Islet precursor cell (in vitro differentiated cells): ENCODE results near the gene FOXB1.

Source experiments
- DNase-seq: peaks from one replicate; pipeline ENCODE4 v3.0.0-alpha.2; 2018

Gene FOXB1

DNA sequence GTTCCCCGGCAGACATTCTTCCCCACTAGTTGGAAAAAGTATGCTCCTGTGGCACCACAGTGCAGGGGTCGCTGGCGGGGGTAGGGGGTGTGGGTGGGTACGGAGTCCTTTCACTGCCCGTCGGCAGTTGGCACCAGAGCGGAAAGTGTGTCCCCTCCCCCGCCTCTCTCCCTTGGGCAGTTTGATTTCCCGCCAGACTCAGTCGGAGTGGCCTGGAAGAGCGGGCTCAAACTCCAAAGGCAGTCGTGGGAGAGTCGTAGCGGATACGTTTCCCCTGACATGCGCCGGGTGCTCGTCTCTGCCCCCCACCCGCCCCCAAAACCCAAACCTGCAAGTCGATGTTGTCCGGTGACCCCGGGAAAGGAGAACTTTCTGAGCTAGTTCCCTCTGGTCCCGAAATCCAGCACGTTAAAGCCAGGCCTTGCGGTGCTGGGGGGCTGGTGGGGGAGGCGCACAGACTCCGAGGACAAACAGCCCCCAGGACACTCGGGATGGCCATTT is 4.4 kb upstream of the FOXB1 start:
- DNase-seq = peak; percentile 53

DNA sequence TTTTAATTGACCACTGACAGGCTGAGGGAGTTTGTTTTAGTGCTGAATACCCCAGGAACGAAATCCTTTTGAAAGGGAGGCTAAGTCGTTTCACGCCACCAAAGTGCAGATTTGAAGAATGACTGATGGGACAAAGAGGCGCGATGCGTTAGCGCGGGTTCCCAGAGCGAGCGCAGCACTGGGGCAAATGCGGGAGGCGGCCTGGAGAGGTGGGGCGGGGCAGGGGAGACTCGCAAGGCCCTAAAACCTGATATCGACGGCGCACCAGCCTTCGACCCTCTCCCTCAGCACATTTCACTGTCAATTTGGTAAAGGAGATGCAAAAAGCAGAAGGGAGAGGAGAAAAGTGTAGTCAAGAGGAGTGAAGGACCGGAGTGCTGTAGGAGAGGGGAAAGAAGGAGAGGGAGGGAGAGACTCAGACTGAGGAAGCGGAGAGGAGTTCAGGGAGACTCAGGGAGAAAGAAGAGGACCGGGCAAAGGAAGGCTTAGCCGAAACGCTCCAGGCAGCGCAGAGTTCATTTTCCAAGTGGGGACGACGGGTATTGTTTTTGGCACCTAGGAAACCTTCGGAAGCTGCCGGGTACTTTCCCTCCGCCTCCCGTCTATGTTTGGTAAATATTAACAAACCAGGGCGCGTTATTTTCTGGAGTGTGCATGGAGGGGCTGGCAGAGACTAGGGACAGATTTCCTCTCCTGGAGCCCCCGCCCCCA is 3.8 kb upstream of the FOXB1 start:
- peak; percentile 54 for DNase-seq

DNA sequence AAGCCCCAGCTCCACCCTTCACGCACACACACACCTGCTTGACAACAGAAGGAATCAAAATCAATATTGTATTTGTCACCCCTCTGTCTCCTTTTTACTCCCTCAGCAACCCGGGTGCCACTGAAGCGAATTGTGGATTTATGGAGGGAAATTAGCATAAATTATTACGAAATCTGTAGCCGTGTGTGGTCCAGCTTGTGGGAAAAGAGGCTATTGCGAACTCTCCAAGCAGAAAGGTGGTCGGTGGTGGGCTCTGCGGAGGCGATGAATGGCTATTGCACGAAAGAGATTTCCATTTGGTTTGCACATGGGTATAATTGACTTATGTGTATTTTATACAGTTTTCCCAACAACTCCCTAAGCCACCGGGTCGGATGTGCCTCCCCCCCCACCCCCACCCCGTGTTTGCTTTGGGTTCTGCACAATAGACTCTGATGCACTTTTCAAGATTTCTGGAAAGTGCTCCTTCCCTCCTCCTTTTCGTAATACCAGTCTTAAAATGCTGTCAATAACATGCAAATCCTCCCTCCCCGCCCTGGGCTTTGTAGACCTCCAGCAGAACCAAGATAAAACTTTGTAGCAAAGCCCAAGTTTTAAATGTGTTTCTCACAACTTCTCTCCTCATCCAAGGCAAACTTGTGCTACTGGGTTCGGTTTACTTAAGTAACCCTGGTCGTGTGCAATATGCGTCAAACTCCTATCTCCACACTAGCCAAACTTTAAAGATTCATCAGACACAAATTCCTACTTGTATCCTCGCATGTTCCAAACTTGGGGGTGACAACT is 3.1 kb upstream of the FOXB1 start:
- peak; percentile 31 for DNase-seq

DNA sequence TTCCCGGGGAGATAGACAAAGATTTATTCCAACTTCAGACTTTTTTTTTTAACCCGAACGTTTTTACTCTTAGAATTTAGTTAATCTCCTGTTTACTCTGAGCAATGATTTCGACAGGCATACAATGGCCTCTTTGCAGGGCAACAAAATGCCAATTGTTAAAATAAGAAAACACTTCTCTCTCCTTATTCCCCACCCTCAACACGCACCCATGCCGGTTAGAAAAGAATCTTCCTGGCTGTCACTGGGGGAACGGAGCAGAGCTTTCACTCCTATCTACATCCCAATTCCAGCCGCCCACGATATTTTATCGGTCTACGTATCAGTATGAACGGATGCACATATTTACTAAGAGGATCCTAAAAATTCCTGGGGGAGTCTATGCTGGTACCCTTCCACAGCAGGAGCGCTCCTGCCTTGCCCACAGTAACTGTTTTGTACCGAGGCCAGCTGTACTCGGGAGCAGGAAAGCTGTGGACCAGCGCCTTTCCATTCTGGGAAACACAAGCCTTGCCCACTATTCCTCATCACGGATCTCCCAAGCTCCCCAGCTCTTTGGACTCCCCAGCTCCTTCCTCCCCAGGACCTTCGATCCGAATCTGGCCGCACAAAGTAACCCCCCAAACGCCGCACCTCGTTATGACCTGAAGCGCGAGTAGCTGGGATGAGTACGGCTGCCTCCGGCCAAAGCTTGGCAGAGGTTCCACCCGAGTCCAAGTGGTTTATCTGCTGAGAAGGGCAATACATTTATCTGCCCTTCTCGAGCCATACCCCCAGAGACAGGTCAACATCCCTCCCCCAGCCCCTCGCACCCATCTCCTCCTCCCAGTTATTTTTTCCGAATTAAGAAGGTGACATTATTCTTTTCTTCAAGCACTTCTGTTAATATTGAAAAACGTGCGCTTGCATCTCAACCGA is 2.2 kb upstream of the FOXB1 start:
- no peak for DNase-seq

DNA sequence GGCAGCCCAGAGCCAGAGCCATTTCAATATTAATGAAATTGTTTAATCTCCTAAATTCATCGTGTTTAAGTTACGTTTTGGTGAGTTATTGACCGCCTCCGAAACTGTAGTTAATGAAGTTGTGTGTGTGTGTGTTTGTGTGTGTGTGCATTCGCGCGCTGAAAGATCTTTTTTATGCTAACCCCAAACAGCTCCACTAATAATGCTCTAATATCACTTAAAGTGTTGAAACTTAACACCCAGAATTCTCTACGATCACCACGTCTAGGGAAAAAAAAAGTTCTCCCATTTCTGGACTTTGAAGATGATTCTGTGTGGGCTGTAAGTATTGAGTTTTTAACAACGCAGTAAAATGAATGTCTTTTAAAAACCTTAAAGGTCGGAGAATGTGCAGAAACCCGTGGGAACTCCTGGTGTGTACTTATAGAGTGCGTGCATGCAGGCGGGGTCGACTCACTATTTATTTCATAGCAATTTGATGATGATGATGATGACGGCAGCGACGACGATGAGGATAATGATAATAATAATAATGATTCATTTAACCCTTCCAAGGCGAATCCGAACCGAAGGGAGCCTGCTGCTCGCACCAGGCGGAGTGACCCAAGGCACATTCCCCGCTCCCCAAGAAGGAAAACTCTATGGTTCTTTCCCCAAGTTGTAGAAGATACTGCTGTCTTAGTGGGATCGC is 1.4 kb upstream of the FOXB1 start:
- no peak for DNase-seq

DNA sequence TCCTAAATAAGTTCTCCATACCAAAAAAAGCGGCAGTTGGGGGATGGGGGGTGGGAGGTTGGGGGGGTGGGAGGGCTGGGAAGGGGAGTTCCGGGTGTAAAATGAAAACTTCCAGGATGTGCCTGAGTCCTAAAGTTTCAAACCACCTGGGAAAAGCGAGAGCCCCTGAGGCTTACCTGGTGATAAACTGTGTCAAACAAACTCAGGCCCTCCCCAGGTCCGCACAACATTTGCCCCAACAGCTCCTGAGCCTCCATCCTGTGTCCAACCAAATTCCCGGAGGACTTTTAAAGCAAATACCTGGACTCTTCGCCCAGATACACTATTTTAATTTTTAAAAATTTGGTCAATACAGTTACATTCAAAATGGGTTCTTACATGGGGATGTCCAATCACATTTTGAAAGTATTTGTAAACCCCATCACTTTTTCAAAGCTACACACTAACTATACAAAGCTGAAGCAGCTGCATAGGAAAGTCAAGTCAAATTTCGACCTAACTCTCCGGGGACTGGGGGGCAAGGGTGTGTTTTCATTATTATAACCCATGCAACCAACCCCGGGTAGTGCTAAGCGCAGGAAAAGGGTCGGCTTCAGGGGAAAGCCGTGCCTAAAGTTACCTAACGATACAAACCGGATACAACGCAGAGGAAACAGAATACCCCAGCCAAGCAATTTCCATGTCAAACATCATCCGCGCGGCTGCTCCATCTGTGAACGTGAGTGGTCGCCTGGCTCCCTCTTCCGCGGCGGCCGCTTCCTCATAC is 685 bp upstream of the FOXB1 start:
- DNase-seq = no peak

DNA sequence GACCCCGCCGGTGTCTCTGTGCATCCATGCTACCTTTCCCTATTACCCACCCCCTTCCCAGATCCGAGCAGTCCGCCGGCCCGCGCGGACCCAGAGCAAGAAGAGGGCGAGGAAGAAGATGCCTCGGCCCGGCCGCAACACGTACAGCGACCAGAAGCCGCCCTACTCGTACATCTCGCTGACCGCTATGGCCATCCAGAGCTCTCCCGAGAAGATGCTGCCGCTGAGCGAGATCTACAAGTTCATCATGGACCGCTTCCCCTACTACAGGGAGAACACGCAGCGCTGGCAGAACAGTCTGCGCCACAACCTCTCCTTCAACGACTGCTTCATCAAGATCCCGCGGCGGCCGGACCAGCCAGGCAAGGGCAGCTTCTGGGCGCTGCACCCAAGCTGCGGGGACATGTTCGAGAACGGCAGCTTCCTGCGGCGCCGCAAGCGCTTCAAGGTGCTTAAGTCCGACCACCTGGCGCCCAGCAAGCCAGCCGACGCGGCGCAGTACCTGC is 788 bp downstream of the FOXB1 start:
- peak; percentile 78 for DNase-seq

DNA sequence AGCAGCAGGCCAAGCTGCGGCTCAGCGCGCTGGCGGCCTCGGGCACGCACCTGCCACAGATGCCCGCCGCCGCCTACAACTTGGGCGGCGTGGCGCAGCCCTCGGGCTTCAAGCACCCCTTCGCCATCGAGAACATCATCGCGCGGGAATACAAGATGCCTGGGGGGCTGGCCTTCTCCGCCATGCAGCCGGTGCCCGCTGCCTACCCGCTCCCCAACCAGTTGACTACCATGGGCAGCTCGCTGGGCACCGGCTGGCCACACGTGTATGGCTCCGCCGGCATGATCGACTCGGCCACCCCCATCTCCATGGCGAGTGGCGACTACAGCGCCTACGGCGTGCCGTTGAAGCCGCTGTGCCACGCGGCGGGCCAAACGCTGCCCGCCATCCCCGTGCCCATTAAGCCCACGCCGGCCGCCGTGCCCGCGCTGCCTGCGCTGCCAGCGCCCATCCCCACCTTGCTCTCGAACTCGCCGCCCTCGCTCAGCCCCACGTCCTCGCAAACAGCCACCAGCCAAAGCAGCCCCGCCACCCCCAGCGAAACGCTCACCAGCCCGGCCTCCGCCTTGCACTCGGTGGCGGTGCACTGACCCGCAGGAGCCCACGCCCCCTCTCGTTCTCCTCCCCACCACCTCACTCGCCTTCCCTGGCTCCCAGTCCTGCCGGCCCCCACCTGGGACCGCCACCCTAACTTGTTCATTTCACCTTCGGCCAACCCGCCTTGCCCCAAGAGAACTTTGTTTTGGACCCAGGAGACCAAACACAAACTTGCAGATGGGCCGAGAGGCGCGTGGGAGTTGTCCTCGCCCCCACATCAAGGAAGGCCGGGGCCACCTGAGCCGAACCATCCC is 1.5 kb downstream of the FOXB1 start:
- peak; percentile 57 for DNase-seq

DNA sequence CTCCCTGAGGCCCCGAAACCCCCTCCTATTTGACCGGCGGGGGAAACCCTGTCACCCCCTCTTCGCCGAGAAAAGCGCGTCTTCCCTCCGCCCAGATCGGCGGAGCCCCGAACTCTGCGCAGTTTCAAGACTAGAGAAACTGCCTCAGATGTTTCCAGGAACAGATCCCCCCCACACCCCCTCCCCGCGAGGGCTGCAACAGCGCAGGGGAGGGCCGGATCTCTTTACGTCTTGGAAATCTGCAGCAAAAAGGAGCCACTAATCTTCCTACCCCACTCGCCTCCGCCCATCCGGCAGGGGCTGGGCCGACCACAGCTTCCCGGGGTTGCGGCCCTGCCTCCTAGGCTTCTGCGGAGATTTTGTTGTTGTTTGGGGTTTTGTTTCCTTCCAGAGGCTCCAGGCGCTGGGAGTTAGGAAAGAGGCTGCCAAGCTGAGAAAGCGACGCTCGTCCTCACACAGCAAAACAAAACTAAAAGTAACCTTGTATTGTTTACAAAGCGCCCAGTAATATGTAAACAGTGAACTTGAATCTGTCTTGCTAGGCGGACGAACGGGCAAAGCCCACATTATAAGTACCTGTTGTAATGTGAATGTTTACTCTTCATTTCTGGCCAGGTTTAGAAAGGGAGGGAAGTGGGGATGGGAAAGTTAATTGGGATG is 2.2 kb downstream of the FOXB1 start:
- peak; percentile 86 for DNase-seq

DNA sequence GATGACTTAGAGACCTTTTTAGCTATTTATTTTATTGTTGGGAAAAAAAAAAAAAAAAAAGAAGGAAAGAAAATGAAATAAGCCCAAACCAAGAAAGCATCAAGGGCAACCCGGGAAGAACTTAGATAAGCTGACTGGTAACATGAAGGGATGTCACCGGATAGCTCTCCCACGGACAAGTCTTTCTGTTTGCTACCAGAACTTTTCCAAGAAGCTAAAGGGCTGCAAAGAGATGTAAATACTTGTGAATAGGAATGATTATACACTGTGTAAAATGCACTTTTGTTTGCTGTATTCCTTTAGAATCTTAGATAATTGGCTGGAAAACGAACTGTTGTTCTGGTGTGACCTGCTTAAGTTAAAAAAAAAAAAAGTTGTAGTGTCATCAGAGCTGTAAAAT is 2.8 kb downstream of the FOXB1 start:
- DNase-seq = no peak

DNA sequence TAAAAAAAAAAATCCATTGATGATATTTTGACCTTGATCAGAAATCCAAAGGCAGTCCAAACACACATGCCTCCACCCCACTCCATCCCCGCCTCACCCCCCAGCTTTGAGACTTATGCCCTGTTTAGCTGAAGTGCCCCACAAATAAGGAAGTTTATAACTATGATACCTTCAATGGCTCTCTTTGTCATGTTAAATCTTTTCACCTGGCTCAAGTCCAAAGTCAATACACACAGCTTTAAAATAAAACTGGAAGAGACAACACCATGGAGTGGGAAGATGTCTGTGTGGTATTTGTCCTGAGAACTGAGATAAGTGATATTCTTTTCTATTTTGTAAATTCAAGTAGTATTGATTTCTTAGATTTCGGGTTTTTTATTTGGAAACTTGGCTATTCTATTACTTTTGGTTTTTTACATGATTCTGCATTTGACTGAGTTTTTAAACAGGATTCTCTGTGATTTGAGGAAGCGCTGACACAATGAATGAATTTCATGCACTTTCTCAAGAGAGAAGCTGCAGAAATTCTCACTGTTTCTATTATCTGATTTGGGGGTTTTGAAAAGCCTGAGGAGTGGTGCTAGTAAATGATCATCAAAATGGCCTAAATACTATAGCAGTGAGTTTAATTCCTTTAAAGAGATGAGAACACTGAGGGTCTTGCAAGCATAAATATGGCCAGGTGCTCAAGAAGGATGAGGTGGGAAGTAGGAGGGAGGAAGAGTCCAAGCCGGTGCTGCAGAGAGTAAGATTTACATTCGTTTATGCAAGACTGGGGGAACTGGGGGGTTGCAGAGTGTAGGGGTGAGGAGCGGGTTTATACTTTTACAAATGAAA is 5.2 kb downstream of the FOXB1 start:
- DNase-seq = no peak

DNA sequence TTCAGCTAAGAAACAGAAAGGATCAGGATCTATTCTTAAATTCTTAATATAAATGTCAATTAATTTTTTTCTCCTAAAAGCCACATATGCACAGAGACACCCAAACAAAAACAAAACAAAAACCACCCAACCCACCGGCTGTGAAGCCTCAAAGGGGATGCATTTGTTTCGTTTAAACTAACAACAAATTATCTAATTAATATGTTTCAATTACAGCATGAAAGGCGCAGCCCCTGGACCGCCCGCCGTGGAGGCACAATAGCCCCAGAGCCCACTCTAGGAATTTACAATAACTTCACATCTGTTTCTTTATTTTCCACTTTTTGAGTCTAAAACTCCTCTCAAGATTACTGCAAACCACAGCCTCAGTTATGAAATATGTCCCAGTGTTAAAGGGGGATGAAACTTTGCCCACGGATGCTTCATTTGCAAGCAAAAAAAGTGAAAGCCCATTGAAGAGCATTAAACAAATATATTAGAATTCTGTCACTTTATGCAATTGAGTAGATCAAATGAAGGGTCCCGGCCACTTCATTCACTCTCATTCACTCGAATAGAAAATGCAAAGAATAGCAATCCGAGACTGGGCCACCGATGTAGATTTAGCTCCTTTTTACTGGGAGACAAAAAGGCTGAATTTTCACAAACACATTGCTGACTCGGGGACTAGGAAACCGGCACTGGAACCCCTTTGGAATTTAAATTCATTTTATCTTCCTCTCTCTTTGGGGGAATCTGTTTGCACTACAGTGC is 6.0 kb downstream of the FOXB1 start:
- DNase-seq = no peak

DNA sequence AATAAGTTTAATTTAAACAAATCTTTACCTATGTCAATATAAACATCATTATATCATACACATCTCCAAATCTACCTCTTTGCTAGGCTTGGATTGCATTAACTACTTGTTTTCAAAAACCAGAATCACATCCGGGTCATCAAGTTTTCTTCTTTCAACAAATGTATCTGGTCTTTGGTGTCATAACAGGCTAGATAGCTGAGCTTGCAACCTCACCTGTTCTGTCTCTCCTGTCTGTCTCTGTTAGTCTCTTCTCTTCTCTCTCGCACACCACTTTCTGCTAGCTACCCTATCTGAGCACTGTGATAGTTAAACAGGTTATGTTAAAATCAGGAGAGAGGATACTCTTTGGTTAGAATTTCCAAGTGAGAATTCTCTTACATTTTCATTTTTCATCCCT is 6.7 kb downstream of the FOXB1 start:
- no peak for DNase-seq

DNA sequence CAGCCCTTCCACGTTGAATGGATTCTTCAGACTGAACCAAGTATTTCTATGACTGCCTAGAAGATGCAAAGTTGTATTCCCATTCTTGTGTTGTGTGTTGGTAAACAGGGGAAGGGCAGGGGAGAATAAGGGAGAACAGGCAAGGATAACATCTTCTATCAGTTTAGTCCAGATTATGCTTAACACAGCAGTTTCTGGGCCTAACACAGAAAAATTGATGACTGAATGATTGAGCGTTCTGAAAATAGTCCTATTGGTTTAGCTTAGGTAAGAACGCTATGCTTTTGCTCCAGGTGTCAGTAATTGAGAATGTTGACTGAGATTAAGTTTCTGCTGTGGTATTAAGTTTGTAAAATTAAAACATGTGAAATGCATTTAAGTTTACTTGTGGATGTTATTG is 8.6 kb downstream of the FOXB1 start:
- no peak for DNase-seq

DNA sequence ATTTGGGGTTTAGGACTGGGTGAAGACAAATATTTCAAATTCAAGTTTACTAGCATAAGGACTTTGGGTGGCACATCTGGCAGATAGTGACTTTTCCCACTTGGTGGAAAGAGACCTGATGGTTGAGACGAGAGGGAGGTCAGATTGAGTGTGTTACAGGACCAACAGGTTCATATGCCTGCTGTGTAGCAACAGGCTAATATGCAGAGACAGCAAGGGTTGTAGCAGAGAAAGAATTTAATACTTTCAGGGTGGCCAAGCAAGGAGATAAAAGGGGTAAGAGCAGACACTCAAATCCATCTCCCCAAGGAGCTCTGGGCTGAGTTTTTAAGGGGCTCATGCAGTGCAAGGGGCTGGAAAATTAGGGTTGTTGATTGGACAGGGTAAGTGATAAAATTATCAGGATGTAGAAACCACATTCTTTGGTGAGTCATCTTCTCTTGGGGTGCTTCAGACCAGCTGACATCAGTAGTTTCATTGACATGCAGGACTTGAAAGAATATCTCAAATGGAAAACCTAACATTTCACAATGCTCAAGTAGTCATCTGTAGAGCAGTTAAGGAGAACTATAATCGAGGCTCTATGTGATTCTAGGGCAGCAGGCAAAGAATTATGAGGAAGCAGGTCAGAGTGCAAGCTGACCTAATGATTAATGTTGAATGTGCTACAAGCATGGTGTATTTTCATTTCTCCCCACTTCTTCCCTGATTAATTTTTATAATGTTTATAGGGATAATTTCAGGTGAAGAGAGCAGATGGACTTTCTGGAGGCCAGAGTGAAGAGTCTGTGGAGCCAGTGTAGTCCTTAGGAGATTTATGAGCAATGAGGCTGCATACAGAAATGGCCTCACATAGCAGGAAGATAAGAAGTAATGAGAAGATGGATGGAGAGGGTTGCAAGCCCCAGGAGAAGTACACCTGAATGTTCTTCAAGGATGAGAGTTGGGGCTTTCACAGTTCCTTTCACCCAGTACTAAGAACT is 13.7 kb downstream of the FOXB1 start:
- DNase-seq = no peak

DNA sequence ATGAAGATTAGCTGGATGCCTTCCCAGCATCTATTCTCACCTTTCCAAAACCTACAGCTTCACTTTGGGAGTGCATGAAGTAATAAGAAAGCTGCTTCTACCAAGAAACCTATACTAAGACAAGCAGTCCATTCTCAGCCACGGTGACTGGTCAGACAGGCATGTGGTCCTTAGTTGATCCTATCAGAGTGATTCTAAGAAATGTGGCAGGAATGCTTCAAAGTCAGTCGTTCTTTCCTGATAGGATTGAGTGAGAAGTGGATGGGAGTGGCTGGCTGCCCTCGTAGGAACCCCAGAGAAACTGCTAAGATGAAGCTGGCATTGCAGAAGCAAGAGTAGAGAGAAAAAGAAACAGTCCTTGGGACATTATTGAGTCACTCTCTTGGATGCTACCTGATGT is 16.6 kb downstream of the FOXB1 start:
- peak; percentile 88 for DNase-seq
